ENCODE data around the gene SPEM3.
"Not testable (repeated sequence)": the region's sequence is repeated elsewhere in the genome, so short reads cannot be mapped to it uniquely, and the experiment has no call there.

Gene SPEM3

GRCh38 chr17:7475764-7476422, 47.2 kb downstream of the SPEM3 start:
- DNase-seq, result no peak

GRCh38 chr17:7476494-7476893, 47.8 kb downstream of the SPEM3 start:
- DNase-seq, result no peak

GRCh38 chr17:7476951-7477350, 48.3 kb downstream of the SPEM3 start:
- DNase-seq, result no peak

- peak; percentile 59 for DNase-seq
Observed at GRCh38 chr17:7477392-7478275, 49.0 kb downstream of the SPEM3 start.

- peak; percentile 71 for DNase-seq
Observed at GRCh38 chr17:7478276-7479212, 49.9 kb downstream of the SPEM3 start.

- DNase-seq, result peak; percentile 69
Observed at GRCh38 chr17:7479213-7480088, 50.8 kb downstream of the SPEM3 start, which contains the start of gene ZBTB4. ZBTB4 (minus strand) TSS chr17:7479631; CDS start chr17:7466801, 12,830 bp downstream.

- no peak for DNase-seq
Observed at GRCh38 chr17:7480089-7480384, 51.4 kb downstream of the SPEM3 start.

- not testable (repeated sequence) for DNase-seq
Observed at GRCh38 chr17:7481275-7481674, 52.6 kb downstream of the SPEM3 start, which contains the start of gene SLC35G6. SLC35G6 (plus strand) TSS chr17:7481446; CDS start chr17:7481517, 71 bp downstream.

GRCh38 chr17:7481842-7482741, 53.4 kb downstream of the SPEM3 start:
- not testable (repeated sequence) for DNase-seq

All from stimulated activated CD8-positive, alpha-beta memory T cell treated with anti-CD3 and anti-CD28 coated beads, Interleukin-4, amount 100 ng/mL, for 48 hours (primary cell).